Neural cell (in vitro differentiated cells): ENCODE measurements around the gene DNAJC3.
"Not testable (repeated sequence)": the region's sequence is repeated elsewhere in the genome, so short reads cannot be mapped to it uniquely, and the experiment has no call there.

Experiments used
- EP300 ChIP-seq: fragments of 450-650 bp; conservative IDR thresholded peaks from 2 replicates; pipeline ENCODE4 v1.6.1; 2014; ENCODE audit warnings: antibody characterized with exemption, mild to moderate bottlenecking, moderate library complexity; ENCODE audit not compliant: poor library complexity, severe bottlenecking
- EZH2 ChIP-seq: fragments of 200-600, 300-800 bp; shearing (Covaris generic), sonication (generic); IDR thresholded peaks from 2 replicates; pipeline ENCODE4 v1.6.1; 2014; ENCODE audit warnings: antibody characterized with exemption, low read length, borderline replicate concordance, mild to moderate bottlenecking; ENCODE audit not compliant: insufficient read depth, poor library complexity, severe bottlenecking
- POLR2AphosphoS5 ChIP-seq: IDR thresholded peaks from 2 replicates; pipeline ENCODE4 v1.6.1; 2012
- SMC3 ChIP-seq: fragments of 450-650 bp; conservative IDR thresholded peaks from 2 replicates; pipeline ENCODE4 v1.6.1; 2014; ENCODE audit warnings: antibody characterized with exemption, mild to moderate bottlenecking, moderate library complexity; ENCODE audit not compliant: poor library complexity
- TF ChIP-seq, protein P1 (sequence below): fragments of 450-650 bp; IDR thresholded peaks from 2 replicates; pipeline ENCODE4 v1.5.1; 2014; ENCODE audit warnings: antibody characterized with exemption, mild to moderate bottlenecking, moderate library complexity; ENCODE audit not compliant: poor library complexity, severe bottlenecking

- TF ChIP-seq, protein P1, sequence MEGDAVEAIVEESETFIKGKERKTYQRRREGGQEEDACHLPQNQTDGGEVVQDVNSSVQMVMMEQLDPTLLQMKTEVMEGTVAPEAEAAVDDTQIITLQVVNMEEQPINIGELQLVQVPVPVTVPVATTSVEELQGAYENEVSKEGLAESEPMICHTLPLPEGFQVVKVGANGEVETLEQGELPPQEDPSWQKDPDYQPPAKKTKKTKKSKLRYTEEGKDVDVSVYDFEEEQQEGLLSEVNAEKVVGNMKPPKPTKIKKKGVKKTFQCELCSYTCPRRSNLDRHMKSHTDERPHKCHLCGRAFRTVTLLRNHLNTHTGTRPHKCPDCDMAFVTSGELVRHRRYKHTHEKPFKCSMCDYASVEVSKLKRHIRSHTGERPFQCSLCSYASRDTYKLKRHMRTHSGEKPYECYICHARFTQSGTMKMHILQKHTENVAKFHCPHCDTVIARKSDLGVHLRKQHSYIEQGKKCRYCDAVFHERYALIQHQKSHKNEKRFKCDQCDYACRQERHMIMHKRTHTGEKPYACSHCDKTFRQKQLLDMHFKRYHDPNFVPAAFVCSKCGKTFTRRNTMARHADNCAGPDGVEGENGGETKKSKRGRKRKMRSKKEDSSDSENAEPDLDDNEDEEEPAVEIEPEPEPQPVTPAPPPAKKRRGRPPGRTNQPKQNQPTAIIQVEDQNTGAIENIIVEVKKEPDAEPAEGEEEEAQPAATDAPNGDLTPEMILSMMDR: not testable (repeated sequence)
- not testable (repeated sequence) for TF ChIP-seq EZH2, EP300, POLR2AphosphoS5, SMC3
These were observed 9.7 kb upstream of the DNAJC3 start for GRCh38 chr13:95667235-95667634.
